GM21423 (cell line): Measurements from ENCODE around the gene CNGA3.
"Not testable (repeated sequence)": the region's sequence is repeated elsewhere in the genome, so short reads cannot be mapped to it uniquely, and the experiment has no call there.

Experiments
- ATAC-seq: cut with Tn5 transposase; IDR thresholded peaks from one replicate; pipeline ENCODE4 v1.9.1; 2021; ENCODE audit warnings: mild to moderate bottlenecking, moderate library complexity; ENCODE audit not compliant: unreplicated experiment

Gene CNGA3

DNA sequence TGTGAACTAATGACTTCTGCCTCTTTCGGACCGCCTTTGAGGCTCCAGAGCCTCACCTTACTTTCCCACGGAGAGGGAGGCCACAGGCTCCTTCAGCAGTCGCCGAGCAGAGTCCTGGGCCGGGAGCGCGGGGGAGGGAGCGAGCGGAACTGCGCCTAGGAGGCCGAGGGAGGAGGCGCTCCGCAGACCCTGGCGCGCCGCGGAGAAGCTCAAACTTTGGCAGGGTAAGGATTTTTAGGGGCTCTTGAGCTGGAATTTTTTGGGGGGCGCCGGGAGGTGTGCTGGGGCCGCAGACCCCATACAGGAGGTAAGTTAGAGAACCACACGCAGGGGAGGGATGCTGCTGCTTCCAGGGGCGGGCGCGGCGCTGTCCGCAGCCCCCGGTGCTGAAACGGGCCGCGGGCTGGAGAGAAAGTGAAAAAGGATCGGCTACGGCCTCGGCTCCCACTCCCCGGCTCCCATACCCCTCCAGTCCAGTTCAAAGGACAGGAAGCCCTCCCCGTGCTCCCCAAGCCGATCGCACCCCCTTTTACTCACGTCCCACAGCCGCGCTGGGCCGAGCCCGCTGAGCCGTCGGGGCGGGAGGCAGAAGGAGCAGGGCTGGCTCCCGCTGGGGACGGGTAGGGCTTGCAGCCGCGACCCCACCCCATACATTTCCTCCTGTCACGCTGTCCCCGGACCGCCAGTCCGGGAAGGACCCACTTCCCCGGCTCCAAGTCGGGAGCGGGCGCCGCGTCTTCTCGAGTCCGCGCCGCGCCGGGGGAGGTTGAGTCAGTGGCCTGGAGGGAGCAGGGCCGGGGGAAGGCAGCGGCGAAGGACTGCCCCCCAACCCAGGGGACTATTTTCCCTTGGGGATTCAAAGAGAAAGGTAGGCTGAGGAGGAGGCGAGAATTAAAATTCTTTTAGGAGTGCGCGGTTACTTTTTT lies at the start of gene CNGA3:
Gene CNGA3 (plus strand): TSS at position 146 of the 926 bp plus-strand sequence. CDS start 23,520 bp downstream, outside the sequence.
- ATAC-seq: no peak

- ATAC-seq: no peak
Measured at GRCh38 chr2:98297817-98298682, 48.2 kb upstream of the CNGA3 start.

DNA sequence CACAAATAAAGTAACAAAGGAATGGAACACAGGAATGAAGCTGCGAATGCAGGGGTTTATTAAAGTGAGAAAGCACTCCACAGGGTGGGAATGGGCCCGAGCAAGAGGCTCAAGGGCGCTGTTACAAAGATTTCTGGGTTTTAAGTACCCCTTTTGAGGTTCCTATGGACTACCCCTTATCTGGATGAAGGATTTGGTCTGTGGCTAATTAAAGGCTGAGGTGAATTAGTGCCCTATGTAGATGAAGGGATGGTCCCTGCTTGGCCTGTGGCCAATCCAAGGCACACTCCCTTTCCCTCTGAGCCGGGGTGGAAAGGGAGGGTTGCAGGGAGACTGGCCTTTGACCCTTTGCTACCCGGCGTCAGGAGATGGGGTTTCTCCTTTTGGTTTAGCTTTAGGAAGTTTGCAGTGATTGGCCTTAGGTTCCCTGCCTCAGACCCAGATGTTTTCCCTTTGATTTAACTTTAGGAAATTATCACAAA lies 47.5 kb upstream of the CNGA3 start:
- no peak for ATAC-seq

DNA sequence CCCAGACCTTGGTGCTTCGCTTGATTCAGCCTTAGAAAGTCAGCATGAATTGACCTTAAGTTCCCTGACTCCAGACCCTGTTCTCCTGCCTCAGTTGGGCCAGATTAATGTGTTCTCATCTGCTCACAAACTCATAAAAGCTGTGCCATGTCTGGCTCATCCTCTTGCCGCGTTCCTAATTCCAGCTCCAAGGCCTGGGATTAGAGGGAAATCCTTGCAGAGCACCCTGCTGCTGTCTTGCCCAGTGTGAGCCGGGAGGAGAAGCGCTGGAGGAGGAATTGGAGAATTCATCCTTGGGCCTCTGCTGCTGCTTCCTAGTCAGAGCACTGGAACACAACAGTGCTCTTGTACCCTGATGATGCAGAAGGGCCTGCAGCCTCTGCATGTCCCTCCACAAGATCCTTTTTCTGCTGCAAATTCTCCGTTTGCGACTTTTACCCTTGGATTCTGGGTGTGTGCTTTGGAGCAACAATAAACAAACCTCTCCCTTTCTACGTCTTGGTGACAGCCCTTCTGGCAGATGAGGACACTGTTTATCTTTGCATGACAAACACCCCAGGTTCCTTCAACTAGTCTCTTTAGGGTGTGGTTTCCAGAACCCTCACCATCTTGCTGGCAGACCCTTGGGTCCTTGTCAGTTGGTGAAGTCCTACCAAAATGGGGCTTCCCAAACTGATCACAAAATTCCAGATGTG lies 46.9 kb upstream of the CNGA3 start:
- no peak for ATAC-seq

GRCh38 chr2:98300141-98300874 lies 45.9 kb upstream of the CNGA3 start:
- no peak for ATAC-seq

GRCh38 chr2:98301469-98301868 lies 44.8 kb upstream of the CNGA3 start:
- no peak for ATAC-seq

DNA sequence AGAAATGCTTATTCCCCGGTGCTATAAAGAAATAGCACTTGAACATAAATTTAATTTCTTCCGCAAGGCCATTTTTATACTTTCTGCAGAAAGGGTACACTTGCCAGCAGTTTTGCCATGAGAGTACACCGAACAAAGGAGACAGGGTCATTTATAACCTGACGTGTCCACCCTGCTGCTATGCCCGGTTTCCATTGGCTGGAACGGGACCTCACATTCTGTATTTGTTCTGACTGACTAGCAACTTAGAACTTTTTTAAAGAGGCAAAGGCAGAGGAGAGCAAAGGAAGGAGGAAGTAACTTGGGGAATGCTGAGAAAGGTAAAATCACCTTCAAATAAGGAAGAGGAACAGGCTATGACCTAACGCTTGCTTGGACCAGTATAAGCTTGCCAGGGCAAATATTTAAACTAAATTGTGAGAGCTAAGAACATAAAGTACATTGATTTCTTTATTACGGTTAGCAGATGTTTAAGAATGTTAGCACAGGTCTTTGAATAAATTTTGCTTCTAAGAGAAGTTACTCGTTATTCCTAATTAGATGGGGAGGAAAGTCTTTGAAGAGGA lies 39.0 kb upstream of the CNGA3 start:
- not testable (repeated sequence) for ATAC-seq

DNA sequence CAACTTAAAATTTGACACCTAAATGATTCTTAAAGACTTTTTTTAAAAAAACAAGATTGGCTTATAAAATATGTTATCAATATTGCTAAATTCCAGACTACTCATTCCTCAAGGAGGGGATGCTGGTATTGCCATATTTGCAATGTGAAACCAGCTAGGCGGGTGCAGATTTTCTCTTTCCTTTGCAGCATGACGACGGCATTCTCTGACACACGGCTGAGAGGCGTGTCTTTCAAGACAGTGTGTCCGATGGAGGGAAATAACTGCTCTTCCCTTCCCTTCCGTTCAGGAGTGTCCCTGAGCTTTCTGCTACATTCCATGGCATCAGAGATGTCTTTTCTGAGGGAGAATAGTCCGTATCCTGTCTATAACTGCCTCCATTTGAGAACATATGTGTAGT lies 38.2 kb upstream of the CNGA3 start:
- ATAC-seq: no peak

- ATAC-seq: no peak
Measured at GRCh38 chr2:98308532-98308931, 37.7 kb upstream of the CNGA3 start.

DNA sequence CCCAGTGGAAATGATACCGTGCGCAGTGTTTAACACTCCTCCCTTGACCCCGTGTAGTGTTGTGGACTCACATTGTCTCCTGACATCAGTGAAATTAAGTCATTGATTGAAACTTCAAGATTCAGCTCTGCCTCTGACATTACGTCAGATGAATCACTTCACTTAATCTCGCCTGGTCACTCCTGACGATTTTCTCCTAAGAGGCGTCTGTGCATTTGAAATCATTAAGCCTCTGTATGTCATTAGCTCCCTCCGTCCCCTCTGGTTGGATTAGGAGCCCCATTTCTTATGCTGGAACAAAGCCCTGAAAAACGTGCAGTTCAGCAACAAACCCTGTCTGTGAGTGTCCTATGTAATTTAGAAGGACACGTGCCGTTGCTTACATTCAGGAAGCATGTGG lies 36.7 kb upstream of the CNGA3 start:
- ATAC-seq: no peak

DNA sequence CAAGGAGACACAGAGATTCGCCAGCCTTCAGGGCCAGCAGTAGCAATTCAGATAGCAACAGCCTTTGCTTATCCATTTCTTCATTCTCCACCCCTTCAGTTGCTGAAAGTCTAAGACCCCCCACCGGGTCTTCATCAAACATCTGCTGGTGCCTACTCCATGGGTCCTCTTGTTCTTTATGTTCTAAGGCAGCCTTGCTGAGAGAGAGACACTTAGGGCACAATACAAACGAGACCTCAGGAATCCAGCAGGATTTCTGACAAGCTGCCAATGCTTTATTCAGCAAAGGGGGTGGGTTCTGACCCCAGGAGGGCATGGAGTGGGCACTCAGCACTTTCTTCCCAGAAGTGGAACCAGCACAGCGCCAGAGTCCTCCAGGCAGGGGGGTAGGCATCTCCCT lies 36.2 kb upstream of the CNGA3 start:
- ATAC-seq: no peak

GRCh38 chr2:98311090-98311489 lies 35.2 kb upstream of the CNGA3 start:
- ATAC-seq: no peak

DNA sequence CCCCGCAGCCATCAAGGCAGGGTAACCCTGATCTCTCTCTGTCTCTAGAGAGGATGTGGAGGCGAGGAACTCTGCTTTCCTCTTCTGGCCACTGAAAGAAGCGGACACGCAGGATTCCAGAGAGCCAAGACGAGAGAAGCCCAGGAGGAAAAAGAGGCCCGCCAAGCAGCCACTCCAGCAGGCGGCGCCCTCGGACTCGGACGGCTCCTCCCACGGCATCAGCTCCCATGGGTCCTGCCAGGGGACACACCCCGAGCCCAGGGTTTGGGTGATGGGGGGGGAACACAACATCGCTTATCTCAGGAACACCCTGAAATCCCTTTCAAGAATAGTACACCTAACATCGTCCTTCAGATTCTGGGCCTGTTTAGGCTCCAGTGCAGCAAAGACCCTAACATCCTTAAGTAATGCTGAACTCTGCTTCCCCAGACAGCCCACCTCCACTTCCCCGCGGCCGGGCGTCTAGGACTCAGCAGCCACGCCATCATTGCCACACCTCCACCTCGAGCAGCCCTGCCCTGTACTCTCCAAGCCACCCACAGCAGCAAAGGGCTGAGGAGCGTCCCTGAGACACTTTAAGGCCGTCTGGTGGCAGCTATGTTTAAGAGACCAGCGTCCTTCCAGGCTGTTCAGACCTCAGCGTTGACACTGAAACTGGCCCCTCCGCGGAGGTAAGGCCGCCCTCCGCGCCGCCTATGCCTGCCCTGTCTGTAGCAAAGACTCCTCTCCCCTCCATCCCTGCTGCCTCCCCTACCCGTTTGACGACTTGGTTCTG lies 34.3 kb upstream of the CNGA3 start:
- ATAC-seq: no peak

DNA sequence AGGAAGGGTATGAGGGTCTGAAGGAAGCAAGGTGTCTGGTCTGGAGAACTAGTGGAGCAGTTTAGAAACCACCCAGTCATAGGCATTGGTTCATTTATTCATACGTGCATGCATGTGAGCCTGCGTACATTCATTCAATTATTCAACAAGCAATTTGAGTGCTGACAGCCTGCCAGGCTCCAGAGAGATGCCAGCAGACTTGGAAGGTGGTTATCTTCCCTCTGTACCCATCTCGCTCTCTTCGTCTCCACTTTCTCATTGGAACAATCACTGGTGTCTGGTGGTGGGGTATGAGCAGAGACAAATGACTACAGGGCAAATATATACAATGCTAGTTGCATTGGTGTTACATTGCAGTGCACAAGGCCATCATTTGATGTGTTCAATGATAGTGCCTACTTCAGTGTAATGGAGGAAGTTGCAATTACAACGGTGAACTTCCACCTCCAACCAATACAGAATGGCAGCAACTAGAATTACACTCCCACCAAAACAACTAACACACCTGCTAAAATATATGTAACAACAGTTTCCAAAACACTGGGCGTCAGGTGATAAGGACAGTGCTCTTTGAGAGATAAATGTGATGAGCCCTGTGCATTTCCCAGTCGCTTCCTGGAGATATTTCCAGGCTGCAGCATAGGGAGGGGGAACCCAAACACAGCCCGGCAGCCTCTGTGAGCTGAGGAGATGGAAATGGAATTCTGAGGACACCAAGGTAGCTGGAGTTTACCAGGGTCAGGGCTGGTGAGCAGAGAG lies 32.6 kb upstream of the CNGA3 start:
- ATAC-seq: no peak

GRCh38 chr2:98314251-98314650 lies 32.0 kb upstream of the CNGA3 start:
- ATAC-seq: no peak

DNA sequence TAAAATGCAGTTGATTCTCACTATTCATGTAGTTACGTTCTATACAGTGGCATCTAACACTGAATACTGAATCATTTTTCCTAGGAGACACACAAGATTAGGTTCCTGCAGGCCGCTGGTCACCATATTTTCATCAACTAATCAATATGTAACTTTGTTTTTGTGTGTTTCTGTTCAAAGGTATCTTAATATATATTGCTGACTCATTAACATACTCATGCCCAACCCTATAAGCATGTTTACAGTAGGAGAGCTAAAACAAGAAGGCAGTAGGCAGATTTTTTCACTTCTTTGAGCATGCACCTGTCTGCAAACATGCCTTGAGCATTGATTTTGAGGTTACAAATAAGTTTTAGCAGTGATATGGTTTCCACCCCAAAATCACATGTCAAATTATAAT lies 30.3 kb upstream of the CNGA3 start:
- no peak for ATAC-seq

DNA sequence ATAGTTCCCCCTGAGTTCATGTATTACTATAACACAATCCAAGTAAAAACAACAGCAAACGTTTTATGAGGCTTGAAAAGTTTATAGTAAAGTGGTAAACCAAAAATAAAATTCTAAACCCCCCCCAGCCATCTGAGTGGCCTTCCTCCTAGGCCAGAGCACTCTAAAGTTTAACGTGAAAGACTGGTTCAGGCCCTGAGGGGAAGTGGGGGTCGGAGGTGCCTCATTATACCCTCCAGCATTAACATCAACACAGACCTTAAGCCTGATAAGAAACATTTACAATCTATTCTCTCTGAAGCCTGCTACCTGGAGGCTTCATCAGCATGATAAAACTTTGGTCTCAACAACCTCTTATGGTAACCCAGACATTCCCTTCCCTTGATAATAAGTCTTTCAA lies 29.0 kb upstream of the CNGA3 start:
- ATAC-seq: no peak

DNA sequence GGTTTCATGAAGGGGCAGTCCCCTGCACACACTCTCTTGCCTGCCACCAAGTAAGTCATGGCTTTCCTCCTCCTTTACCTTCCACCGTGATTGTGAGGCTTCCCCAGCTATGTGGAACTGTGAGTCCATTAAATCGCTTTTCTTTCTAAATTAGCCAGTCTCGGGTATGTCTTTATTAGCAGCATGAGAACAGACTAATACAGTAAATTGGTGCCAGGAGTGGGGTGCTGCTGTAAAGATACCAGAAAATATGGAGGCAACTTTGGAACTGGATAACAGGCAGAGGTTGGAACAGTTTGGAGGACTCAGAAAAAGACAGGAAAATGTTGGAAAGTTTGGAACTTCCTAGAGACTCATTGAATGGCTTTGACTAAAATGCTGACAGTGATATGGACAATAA lies 26.1 kb upstream of the CNGA3 start:
- ATAC-seq: not testable (repeated sequence)

DNA sequence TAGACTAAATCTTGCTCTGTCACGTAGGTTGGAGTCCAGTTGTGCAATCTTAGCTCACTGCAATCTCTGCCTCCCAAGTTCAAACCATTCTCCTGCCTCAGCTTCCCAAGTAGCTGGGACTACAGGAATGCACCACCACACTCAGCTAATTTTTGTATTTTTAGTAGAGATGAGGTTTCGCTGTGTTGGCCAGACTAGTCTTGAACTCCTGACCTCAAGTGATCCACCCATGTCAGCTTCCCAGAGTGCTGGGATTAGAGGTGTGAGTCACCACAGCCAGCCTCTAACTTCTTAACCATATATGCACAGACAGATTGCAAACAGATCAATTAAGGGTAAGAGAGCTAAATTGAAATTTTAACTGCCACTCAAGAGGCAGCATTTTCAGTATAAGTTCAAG lies 22.1 kb upstream of the CNGA3 start:
- no peak for ATAC-seq
